ENCODE measurements around the gene PADI1.

DNA sequence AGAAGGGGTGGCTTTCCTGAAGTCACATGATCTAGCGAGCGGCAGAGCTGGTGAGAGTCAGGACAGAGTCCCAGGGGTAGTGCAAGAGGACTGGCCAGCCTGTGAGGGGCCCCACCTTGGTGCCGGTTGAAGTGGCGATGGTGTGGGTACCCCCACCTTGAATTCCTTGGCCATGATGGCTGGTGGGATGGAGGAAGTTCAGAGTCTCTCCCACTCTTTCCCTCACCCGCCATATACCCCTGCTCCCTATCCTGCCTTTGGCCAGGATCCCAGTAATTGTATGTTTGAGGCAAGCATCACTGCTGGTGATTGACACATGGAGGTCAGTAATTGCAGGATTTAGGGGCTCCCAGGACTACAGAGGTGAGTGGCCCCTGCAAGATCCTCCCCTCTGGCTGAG, 55.8 kb downstream of the PADI1 start:
- no peak for TF ChIP-seq EP300 (IDR thresholded peaks at IDR 0.05)
- TF ChIP-seq, protein P1, sequence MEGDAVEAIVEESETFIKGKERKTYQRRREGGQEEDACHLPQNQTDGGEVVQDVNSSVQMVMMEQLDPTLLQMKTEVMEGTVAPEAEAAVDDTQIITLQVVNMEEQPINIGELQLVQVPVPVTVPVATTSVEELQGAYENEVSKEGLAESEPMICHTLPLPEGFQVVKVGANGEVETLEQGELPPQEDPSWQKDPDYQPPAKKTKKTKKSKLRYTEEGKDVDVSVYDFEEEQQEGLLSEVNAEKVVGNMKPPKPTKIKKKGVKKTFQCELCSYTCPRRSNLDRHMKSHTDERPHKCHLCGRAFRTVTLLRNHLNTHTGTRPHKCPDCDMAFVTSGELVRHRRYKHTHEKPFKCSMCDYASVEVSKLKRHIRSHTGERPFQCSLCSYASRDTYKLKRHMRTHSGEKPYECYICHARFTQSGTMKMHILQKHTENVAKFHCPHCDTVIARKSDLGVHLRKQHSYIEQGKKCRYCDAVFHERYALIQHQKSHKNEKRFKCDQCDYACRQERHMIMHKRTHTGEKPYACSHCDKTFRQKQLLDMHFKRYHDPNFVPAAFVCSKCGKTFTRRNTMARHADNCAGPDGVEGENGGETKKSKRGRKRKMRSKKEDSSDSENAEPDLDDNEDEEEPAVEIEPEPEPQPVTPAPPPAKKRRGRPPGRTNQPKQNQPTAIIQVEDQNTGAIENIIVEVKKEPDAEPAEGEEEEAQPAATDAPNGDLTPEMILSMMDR (IDR thresholded peaks at IDR 0.05): no peak
- TF ChIP-seq POLR2A (IDR thresholded peaks at IDR 0.05): no peak
- no peak for TF ChIP-seq POLR2AphosphoS5 (IDR thresholded peaks at IDR 0.05)
